GM12878 (cell line): ENCODE measurements around the gene SEPHS2. TPM values are rescaled to one million over a fixed set of nuclear protein-coding genes. Genes with fewer than 3 reads are reported as not detected.
"Not testable (repeated sequence)": the region's sequence is repeated elsewhere in the genome, so short reads cannot be mapped to it uniquely, and the experiment has no call there.

Experiments
- ATAC-seq: fragments of 200-7000 bp; cut with Tn5 transposase; 3 replicates; pipeline ENCODE4 v1.9.1; 2020; ENCODE audit warnings: mild to moderate bottlenecking, moderate library complexity
- BruUV-seq: library from RNA; stranded (reverse); fragments of 400-500 nt; replicated peaks from 2 replicates; lab custom pipeline; 2021; lab: Mats Ljungman, UMichigan
- CTCF ChIA-PET: fragments of 300-600 bp; sonication (Branson Sonifier 250); formaldehyde crosslinking; extraction: SDS; loops from one replicate; lab custom pipeline; 2021; ENCODE audit warnings: inconsistent platforms; lab: Yijun Ruan, JAX
- POLR2A ChIA-PET: fragments of 350-600 bp; formaldehyde crosslinking; extraction: SDS; loops from one replicate; lab custom pipeline; 2021; ENCODE audit warnings: inconsistent platforms; lab: Charles Lee
- RAD21 ChIA-PET: fragments of 300-600 bp; sonication (Branson Sonifier 250); formaldehyde crosslinking; loops from one replicate; lab custom pipeline; 2023; ENCODE audit warnings: antibody characterized with exemption; ENCODE audit not compliant: unreplicated experiment; lab: Charles Lee
- SMC1A ChIA-PET: fragments of 300-600 bp; sonication (Branson Sonifier 250); formaldehyde crosslinking; loops from one replicate; lab custom pipeline; 2023; ENCODE audit not compliant: unreplicated experiment, uncharacterized antibody; lab: Charles Lee
- DNase-seq: peaks from one replicate; pipeline ENCODE4 v3.0.0-alpha.2; 2011; ENCODE audit warnings: low read depth, low spot score
- FAIRE-seq: peaks from 3 replicates; lab custom pipeline; 2011; peaks lifted over from hg19 to GRCh38; lab: Jason Lieb, UNC
- H2AFZ ChIP-seq: 2 replicates; pipeline ENCODE4 v1.6.0; 2011; ENCODE audit warnings: low read depth, low read length, control low read depth; ENCODE audit not compliant: control insufficient read depth
- H3K27ac ChIP-seq: 2 replicates; pipeline ENCODE4 v1.5.1; 2011; ENCODE audit warnings: control low read depth; ENCODE audit not compliant: control insufficient read depth, insufficient read depth
- H3K27me3 ChIP-seq, 2 experiments: replicated peaks in 1 of 2; 2 replicates each; pipeline versions ENCODE4 v1.6.0 to v1.6.1; 2011; ENCODE audit warnings: low read length in 1 of 2; ENCODE audit not compliant: control insufficient read depth in 2 of 2, insufficient read depth in 2 of 2
- H3K36me3 ChIP-seq, 2 experiments: 2 replicates each; pipeline ENCODE4 v1.5.1; 2011; ENCODE audit warnings: low read length in 1 of 2; ENCODE audit not compliant: control insufficient read depth in 2 of 2, insufficient read depth in 2 of 2
- H3K4me1 ChIP-seq: 2 replicates; pipeline ENCODE4 v1.6.1; 2011; ENCODE audit warnings: mild to moderate bottlenecking, low read length, moderate library complexity, mixed read lengths; ENCODE audit not compliant: control insufficient read depth, insufficient read depth
- H3K4me2 ChIP-seq: 2 replicates; pipeline ENCODE4 v1.6.0; 2011; ENCODE audit warnings: control low read depth; ENCODE audit not compliant: control insufficient read depth, insufficient read depth
- H3K4me3 ChIP-seq: fragments of 200-600 bp; sonication (generic); 2 replicates; pipeline ENCODE4 v1.5.1; 2016
- H3K79me2 ChIP-seq: 2 replicates; pipeline ENCODE4 v1.6.0; 2011; ENCODE audit warnings: low read length; ENCODE audit not compliant: control insufficient read depth, insufficient read depth
- H3K9ac ChIP-seq: 2 replicates; pipeline ENCODE4 v1.8.0; 2011; ENCODE audit warnings: low read length, control low read depth, mixed read lengths; ENCODE audit not compliant: control insufficient read depth, insufficient read depth
- H3K9me3 ChIP-seq: replicated peaks from 3 replicates; pipeline ENCODE4 v1.5.1; 2011; ENCODE audit warnings: mild to moderate bottlenecking, low read length; ENCODE audit not compliant: control insufficient read depth, insufficient read depth
- H4K20me1 ChIP-seq: 2 replicates; pipeline ENCODE4 v1.6.0; 2011; ENCODE audit not compliant: control insufficient read depth, insufficient read depth
- ATF7 ChIP-seq: fragments of 450-650 bp; IDR thresholded peaks from 2 replicates; pipeline ENCODE4 v1.6.1; 2016; ENCODE audit warnings: low read depth, mild to moderate bottlenecking
- EZH2 ChIP-seq: IDR thresholded peaks from 2 replicates; pipeline ENCODE4 v1.6.1; 2012; ENCODE audit warnings: low read depth, mild to moderate bottlenecking, control low read depth, inconsistent platforms, low read length, borderline replicate concordance; ENCODE audit not compliant: control insufficient read depth
- NFYA ChIP-seq: IDR thresholded peaks from 2 replicates; pipeline ENCODE4 v1.6.1; 2011; ENCODE audit warnings: low read depth, mild to moderate bottlenecking, low read length, improper control_type of control experiment, borderline replicate concordance
- NR2C1 ChIP-seq: fragments of 450-650 bp; IDR thresholded peaks from 2 replicates; pipeline ENCODE4 v1.6.1; 2017; ENCODE audit warnings: antibody characterized with exemption, mild to moderate bottlenecking, moderate library complexity
- RELA ChIP-seq: fragments of 450-650 bp; IDR thresholded peaks from 2 replicates; pipeline ENCODE4 v1.8.0; 2014; ENCODE audit warnings: borderline replicate concordance; ENCODE audit not compliant: partially characterized antibody
- SMC3 ChIP-seq: IDR thresholded peaks from 2 replicates; pipeline ENCODE4 v1.6.1; 2011; ENCODE audit warnings: low read length, improper control_type of control experiment, borderline replicate concordance
- TARDBP ChIP-seq: IDR thresholded peaks from 2 replicates; pipeline ENCODE4 v1.6.1; 2016; ENCODE audit warnings: borderline replicate concordance
- TCF7 ChIP-seq: IDR thresholded peaks from 2 replicates; pipeline ENCODE4 v1.6.1; 2014; ENCODE audit warnings: antibody characterized with exemption, borderline replicate concordance
- ZBED1 ChIP-seq: IDR thresholded peaks from 2 replicates; pipeline ENCODE4 v1.6.1; 2016; ENCODE audit warnings: borderline replicate concordance
- WGBS: methylation state at CpG from one replicate; pipeline ENCODE4 v1.1.6; 2016; ENCODE audit warnings: low lambda C conversion rate; ENCODE audit not compliant: insufficient replicate concordance, insufficient coverage; ENCODE audit errors: missing lambda C conversion rate; 5-methylcytosine and 5-hydroxymethylcytosine counted together
- in situ Hi-C: fragments of 300-500 bp; cut with MboI; formaldehyde crosslinking; loops from 9 replicates; pipeline ENCODE4 v1.14.3; 2018; ENCODE audit warnings: mixed read lengths
- intact Hi-C: fragments of 100-400 bp; cut with micrococcal nuclease; formaldehyde crosslinking; loops from one replicate; pipeline ENCODE4 v1.14.2; 2022; ENCODE audit not compliant: unreplicated experiment
- polyA plus RNA-seq, 11 experiments: library from polyadenylated mRNA; depleted of rRNA in 4 of 11; unstranded in 6 of 11; stranded (reverse) in 5 of 11; fragments of >200 nt; fragmentation: Nextera tagmentation in 4 of 11; fragmentation: Illumina TruSeq in 1 of 11; extraction: Ambion mirVana in 4 of 11; extraction: Trizol in 1 of 11; gene quantifications; 1 replicate in 1 of 11; 2 replicates in 10 of 11; pipeline versions ENCODE4 v1.2.1 to v1.2.3, GENCODE V29; 2011 to 2016; ENCODE audit warnings: inconsistent platforms in 2 of 11, missing spikeins in 2 of 11, low read depth in 1 of 11
- total RNA-seq, 4 experiments: library from RNA; depleted of rRNA in 3 of 4; stranded (reverse); fragments of >200 nt in 3 of 4; fragmentation: Illumina TruSeq in 1 of 4; extraction: Trizol in 1 of 4; gene quantifications; 2 replicates each; pipeline versions ENCODE4 v1.2.1 to v1.2.3, GENCODE V29; 2013 to 2021
- TF ChIP-seq, protein P1 (sequence below): IDR thresholded peaks from 2 replicates; pipeline ENCODE4 v1.6.1; 2012; ENCODE audit warnings: low read depth, low read length, improper control_type of control experiment
- TF ChIP-seq, protein P2 (sequence below): fragments of 450-650 bp; IDR thresholded peaks from 2 replicates; pipeline ENCODE4 v1.6.1; 2017; ENCODE audit warnings: mild to moderate bottlenecking, low read depth, inconsistent platforms; ENCODE audit not compliant: poor library complexity, severe bottlenecking

SEPHS2 gene
- total and polyA plus RNA-seq, 10 of the 15 experiments (the other 5 are each of a cell fraction or from before 2014, with no cell fraction given) = 21.6 to 99.8 (median 72.9) TPM

DNA sequence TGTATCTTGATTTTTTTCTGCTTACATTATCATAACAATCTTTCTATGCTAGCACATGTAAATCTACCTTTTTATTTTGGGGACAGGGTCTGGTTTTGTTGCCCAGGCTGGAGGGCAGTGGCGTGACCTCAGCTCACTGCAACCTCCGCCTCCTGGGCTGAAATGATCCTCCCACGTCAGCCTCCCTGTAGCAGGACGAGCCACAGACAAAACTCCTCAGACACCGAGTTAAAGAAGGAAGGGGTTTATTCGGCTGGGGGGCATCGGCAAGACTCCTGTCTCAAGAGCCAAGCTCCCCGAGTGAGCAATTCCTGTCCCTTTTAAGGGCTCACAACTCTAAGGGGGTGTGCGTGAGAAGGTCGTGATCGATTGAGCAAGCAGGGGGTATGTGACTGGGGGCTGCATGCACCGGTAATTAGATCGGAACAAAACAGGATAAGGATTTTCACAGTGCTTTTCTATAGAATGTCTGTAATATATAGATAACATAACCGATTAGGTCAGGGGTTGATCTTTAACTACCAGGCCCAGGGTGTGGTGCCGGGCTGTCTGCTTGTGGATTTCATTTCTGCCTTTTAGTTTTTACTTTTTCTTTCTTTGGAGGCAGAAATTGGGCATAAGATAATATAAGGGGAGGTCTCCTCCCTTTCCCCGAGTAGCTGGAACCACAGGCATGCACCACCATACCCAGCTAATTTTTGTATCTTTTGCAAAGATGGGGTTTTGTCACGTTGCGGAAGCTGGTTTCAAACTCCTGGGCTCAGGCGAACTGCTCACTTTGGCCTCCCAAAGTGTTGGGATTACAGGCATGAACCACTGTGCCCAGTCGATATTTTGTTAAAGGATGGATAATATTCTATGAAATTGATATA is 7.3 kb upstream of the SEPHS2 start:
- H3K27ac ChIP-seq, BruUV-seq, H3K9me3 ChIP-seq, ATAC-seq, H4K20me1 ChIP-seq, FAIRE-seq, H3K79me2 ChIP-seq, DNase-seq, intact Hi-C loops, H3K9ac ChIP-seq, H3K27me3 ChIP-seq, H3K4me3 ChIP-seq, H3K36me3 ChIP-seq: not testable (repeated sequence)
- Histone ChIP-seq H2AFZ (peak overlapping the region; percentile 24; the same call in 1 of the 2 replicates), H3K4me1 (peaks cover 33% of the 10 kb centered on the region), H3K4me2 (peak overlapping the region; percentile 19; the same call in 1 of the 2 replicates)
- ChIA-PET RAD21 (interaction anchor here (0.6 to 1.6 kb wide), 3 partner anchors 20 to 109 kb away, joined by 3 to 4 read pairs (median 4); partner anchors contain the start of genes DCTPP1 and ITGAL), CTCF (interaction anchor here (0.6 to 2.8 kb wide), 5 partner anchors 21 to 176 kb away, joined by 3 to 8 read pairs (median 5); partner anchors contain the start of gene DCTPP1), POLR2A (interaction anchor here (0.9 to 10.6 kb wide), 3 partner anchors 19 to 82 kb away, joined by 4 to 367 read pairs (median 10); partner anchors contain the start of genes ITGAL and ZNF747), SMC1A (interaction anchor here (0.5 to 19.4 kb wide), 6 partner anchors 19 to 83 kb away, joined by 3 to 431 read pairs (median 4); partner anchors contain the start of genes DCTPP1 and ITGAL)
- 74% methylated on average over 20 of the region's 20 CpGs for WGBS
- in situ Hi-C loops = loop anchor here (25.0 kb wide), 1 partner anchor 1434 kb away; no protein-coding TSS in a partner anchor

DNA sequence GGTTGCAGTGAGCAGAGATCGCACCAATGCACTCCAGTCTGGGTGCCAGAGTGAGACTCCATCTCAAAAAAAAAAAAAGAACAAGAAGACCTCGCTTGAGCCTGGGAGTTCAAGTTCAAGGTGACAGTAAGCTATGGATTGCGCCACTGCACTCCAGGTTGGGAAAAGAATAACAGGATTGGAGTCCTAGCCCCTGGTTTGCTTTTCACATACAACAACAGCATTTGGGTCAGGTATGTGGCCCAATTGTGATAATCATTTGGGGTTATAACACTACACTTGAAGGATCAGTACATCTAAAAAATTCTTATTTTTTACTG is 3.4 kb upstream of the SEPHS2 start:
- SMC1A ChIA-PET = interaction anchor here (0.6 to 19.4 kb wide), 13 partner anchors 9 to 160 kb away, joined by 3 to 431 read pairs (median 5); partner anchors contain the start of genes ITGAL and ZNF747
- peaks cover 21% of the 10 kb centered on the region for H3K4me1 ChIP-seq
- TF ChIP-seq, protein P1, sequence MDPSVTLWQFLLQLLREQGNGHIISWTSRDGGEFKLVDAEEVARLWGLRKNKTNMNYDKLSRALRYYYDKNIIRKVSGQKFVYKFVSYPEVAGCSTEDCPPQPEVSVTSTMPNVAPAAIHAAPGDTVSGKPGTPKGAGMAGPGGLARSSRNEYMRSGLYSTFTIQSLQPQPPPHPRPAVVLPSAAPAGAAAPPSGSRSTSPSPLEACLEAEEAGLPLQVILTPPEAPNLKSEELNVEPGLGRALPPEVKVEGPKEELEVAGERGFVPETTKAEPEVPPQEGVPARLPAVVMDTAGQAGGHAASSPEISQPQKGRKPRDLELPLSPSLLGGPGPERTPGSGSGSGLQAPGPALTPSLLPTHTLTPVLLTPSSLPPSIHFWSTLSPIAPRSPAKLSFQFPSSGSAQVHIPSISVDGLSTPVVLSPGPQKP = no peak
- no peak for TF ChIP-seq EZH2
- TF ChIP-seq NFYA = no peak
- no peak for TF ChIP-seq TARDBP
- TF ChIP-seq TCF7 = no peak
- no peak for TF ChIP-seq ATF7
- TF ChIP-seq ZBED1 = no peak
- no peak for TF ChIP-seq NR2C1
- TF ChIP-seq, protein P2, sequence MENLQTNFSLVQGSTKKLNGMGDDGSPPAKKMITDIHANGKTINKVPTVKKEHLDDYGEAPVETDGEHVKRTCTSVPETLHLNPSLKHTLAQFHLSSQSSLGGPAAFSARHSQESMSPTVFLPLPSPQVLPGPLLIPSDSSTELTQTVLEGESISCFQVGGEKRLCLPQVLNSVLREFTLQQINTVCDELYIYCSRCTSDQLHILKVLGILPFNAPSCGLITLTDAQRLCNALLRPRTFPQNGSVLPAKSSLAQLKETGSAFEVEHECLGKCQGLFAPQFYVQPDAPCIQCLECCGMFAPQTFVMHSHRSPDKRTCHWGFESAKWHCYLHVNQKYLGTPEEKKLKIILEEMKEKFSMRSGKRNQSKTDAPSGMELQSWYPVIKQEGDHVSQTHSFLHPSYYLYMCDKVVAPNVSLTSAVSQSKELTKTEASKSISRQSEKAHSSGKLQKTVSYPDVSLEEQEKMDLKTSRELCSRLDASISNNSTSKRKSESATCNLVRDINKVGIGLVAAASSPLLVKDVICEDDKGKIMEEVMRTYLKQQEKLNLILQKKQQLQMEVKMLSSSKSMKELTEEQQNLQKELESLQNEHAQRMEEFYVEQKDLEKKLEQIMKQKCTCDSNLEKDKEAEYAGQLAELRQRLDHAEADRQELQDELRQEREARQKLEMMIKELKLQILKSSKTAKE = no peak
- no peak for TF ChIP-seq RELA
- no peak for TF ChIP-seq SMC3

More for the DNA sequence above, 3.4 kb upstream of the SEPHS2 start:
- H3K9me3 ChIP-seq = no peaks in the 10 kb centered on the region
- H3K27ac ChIP-seq = no peak overlapping the region
- H3K27me3 ChIP-seq = no peaks in the 10 kb centered on the region
- no peak overlapping the region for H3K9ac ChIP-seq
- H4K20me1 ChIP-seq = no peaks in the 10 kb centered on the region
- ChIA-PET POLR2A (interaction anchor here (0.6 to 5.4 kb wide), 10 partner anchors 8 to 312 kb away, joined by 3 to 31 read pairs (median 8); partner anchors contain the start of genes DCTPP1 and ITGAL), RAD21 (interaction anchor here (0.7 to 4.0 kb wide), 12 partner anchors 9 to 166 kb away, joined by 3 to 44 read pairs (median 6); partner anchors contain the start of genes DCTPP1, ITGAL, ZNF747 and ZNF764), CTCF (interaction anchor here (0.6 to 8.2 kb wide), 34 partner anchors 8 to 179 kb away, joined by 3 to 60 read pairs (median 5); partner anchors contain the start of genes DCTPP1, ITGAL, ZNF747 and ZNF764)
- in situ Hi-C loops = no loop called here
- intact Hi-C loops = loop anchor here (5.0 kb wide), 1 partner anchor 88 kb away; no protein-coding TSS in a partner anchor
- H3K4me2 ChIP-seq = no peak overlapping the region
- peaks cover 16% of the 10 kb centered on the region for H3K79me2 ChIP-seq
- FAIRE-seq (no peak), DNase-seq (no peak), ATAC-seq (no peak)
- no peak overlapping the region for H2AFZ ChIP-seq
- BruUV-seq = no TSS peak
- 94% methylated on average over 2 of the region's 3 CpGs for WGBS
- no peaks in the 10 kb centered on the region; a peak in 1 of 4 replicates for H3K36me3 ChIP-seq
- H3K4me3 ChIP-seq = no peak overlapping the region
